Measurements from ENCODE around the gene CYP3A5.

GRCh38 chr7:99622596-99622995, 57.2 kb downstream of the CYP3A5 start:
- TF ChIP-seq CTCF (IDR thresholded peaks at IDR 0.05; ENCODE audit: low read depth, low read length) = no peak
- no peak for TF ChIP-seq POLR2A (IDR thresholded peaks at IDR 0.05; ENCODE audit: extremely low read depth, insufficient read length)
